ENCODE data around the gene CA6.
"Not testable (repeated sequence)": the region's sequence is repeated elsewhere in the genome, so short reads cannot be mapped to it uniquely, and the experiment has no call there.

CA6 gene

GRCh38 chr1:9009438-9010370, 64.0 kb downstream of the CA6 start:
- DNase-seq, result no peak

DNA sequence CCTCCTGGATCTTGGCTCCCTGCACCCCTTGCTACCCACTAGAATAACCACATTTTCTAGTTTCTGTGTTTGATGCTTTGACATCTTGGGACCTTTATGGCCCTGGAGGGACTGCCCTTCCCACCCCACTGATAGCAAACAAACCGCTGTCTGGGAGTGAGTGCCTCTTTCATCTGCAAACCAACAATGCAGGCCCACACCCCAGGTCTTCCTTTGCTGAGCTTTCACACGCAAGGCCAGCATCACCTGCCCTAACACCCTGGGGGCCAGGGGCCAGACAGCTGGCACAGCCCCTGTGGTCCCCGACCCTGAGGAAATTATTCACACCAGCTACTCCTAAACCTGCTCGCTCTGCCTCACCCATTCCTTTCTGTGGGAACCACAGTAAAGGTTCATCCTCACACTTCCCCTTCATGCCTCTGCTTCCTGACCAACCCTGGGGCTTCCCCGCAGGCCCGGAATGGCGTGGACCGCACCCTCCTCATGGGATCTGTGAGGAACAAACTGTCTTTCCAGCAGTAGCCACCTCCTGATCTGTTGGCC, 65.2 kb downstream of the CA6 start:
- no peak for DNase-seq

- DNase-seq, result no peak
Measured at GRCh38 chr1:9013819-9014218, 68.2 kb downstream of the CA6 start.

- no peak for DNase-seq
Measured at GRCh38 chr1:9014475-9015375, 69.1 kb downstream of the CA6 start.

DNA sequence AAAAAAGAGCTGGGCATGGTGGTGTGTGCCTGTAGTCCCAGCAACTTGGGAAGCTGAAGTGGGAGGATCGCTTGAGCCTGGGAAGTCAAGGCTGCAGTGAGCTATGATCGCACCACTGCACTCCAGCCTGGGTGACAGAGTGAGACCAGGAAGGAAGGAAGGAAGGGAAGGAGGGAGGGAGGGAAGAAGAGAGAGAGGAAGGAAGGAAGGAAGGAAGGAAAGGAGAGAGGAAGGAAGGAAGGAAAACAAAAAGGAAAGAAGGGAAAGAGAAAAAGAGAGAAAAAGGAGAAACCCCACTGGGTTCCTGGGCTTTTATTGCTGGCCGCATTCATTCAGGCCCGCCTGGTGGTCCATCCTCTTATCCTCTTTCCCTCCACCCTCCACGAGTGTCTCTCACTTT, 70.8 kb downstream of the CA6 start:
- DNase-seq, result no peak

- no peak for DNase-seq
Measured at GRCh38 chr1:9018333-9018732, 72.7 kb downstream of the CA6 start.

- DNase-seq, result no peak
Measured at GRCh38 chr1:9019896-9020295, 74.2 kb downstream of the CA6 start.

GRCh38 chr1:9020305-9020704, 74.6 kb downstream of the CA6 start:
- no peak for DNase-seq

DNA sequence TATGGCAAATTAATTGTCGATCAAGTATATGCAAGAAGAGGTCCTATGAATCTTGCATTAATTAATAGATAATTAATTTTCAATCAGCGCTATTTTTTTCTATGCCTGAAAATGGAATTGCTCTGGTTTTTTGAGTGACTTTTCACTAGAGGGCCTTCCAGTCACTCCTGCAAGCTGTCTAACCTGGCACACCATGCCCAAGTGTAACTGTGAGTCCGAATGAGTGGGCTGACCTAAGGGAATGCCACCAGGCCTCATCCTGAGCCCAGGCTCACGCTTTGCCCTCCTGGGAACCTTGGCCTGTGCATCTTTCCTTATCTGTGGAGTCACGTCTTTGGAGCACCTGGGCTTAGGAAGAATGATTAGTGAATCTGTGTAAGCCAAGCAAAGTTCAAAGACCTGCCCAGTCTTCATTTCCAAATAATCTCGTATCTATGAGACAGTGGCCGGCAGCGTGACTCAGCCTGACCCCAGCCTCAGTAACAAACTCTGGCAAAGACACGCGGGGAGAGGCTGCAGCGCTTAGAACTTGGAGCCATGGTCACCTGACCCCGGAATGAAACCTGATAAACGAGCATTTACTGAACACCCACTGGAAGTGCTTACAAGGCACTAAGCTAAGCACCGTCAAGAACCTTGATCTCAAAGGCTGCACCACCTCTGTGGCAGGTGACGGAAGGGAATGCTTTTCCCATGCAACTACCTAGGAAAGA, 76.5 kb downstream of the CA6 start:
- DNase-seq, result not testable (repeated sequence)

GRCh38 chr1:9022773-9023172, 77.1 kb downstream of the CA6 start:
- no peak for DNase-seq
